Activated naive CD4-positive, alpha-beta T cell treated with Interleukin-2 at 50 U/mL for 16 hours (primary cell): ENCODE results near the gene PMPCA.

Experiments used
- DNase-seq: peaks from one replicate; pipeline ENCODE4 v3.0.0-alpha.2; 2020

The PMPCA gene

GRCh38 chr9:136460772-136461325 is 50.4 kb downstream of the PMPCA start:
- no peak for DNase-seq

- DNase-seq, result no peak
These were observed 52.2 kb downstream of the PMPCA start for GRCh38 chr9:136462664-136463063.

- DNase-seq, result no peak
These were observed 53.1 kb downstream of the PMPCA start for GRCh38 chr9:136463578-136463977.

GRCh38 chr9:136464241-136464640 is 53.8 kb downstream of the PMPCA start:
- no peak for DNase-seq

- DNase-seq, result no peak
These were observed 55.2 kb downstream of the PMPCA start for GRCh38 chr9:136465500-136466154.

- DNase-seq, result no peak
These were observed 55.7 kb downstream of the PMPCA start for GRCh38 chr9:136466155-136466541.

GRCh38 chr9:136467766-136468165 is 57.3 kb downstream of the PMPCA start:
- no peak for DNase-seq

GRCh38 chr9:136470356-136470755 is 59.9 kb downstream of the PMPCA start:
- DNase-seq, result no peak

GRCh38 chr9:136470792-136471469 is 60.5 kb downstream of the PMPCA start:
- no peak for DNase-seq

- DNase-seq, result no peak
These were observed 61.5 kb downstream of the PMPCA start for GRCh38 chr9:136471802-136472487.

- no peak for DNase-seq
These were observed 62.3 kb downstream of the PMPCA start for GRCh38 chr9:136472640-136473353.

- DNase-seq, result no peak
These were observed 62.9 kb downstream of the PMPCA start for GRCh38 chr9:136473354-136473721.
